B cell (primary cell): Measurements from ENCODE around the gene ZMAT2. TPM values are rescaled to one million over a fixed set of nuclear protein-coding genes. Genes with fewer than 3 reads are reported as not detected.

ENCODE experiments used
- ATAC-seq: fragments of 200-7000 bp; cut with Tn5 transposase; one replicate; pipeline ENCODE4 v1.10.0; 2021; ENCODE audit warnings: low read depth, mild to moderate bottlenecking, moderate number of reproducible peaks, moderate library complexity
- CTCF ChIA-PET: fragments of 350-600 bp; sonication (Branson Sonifier 250); formaldehyde crosslinking; loops from one replicate; lab custom pipeline; 2021; ENCODE audit warnings: antibody characterized with exemption, inconsistent platforms; lab: Charles Lee
- POLR2A ChIA-PET: fragments of 350-600 bp; sonication (Branson Sonifier 250); formaldehyde crosslinking; loops from one replicate; lab custom pipeline; 2021; ENCODE audit warnings: antibody characterized with exemption; lab: Charles Lee
- DNase-seq: peaks from one replicate; pipeline ENCODE4 v3.0.0; 2013
- H2AFZ ChIP-seq: 2 replicates; pipeline ENCODE4 v1.6.1; 2012; ENCODE audit warnings: mild to moderate bottlenecking, low read depth, low read length; ENCODE audit not compliant: insufficient read depth, poor library complexity, severe bottlenecking
- H3K27ac ChIP-seq, 2 donors: 1 replicate in 1 of 2; 2 replicates in 1 of 2; pipeline ENCODE4 v1.5.1; 2012 to 2013; ENCODE audit warnings: low read length in 2 of 2, mild to moderate bottlenecking in 2 of 2, moderate library complexity in 1 of 2
- H3K27me3 ChIP-seq, 4 experiments: fragments of 200-600 bp in 1 of 4; sonication (generic) in 1 of 4; replicated peaks in 1 of 4; 1 replicate in 2 of 4; 2 replicates in 2 of 4; pipeline versions ENCODE4 v1.6.1 to v1.7.0; 2013 to 2016; ENCODE audit warnings: low read length in 3 of 4, mild to moderate bottlenecking in 2 of 4, mixed read lengths in 1 of 4, moderate library complexity in 1 of 4; ENCODE audit not compliant: insufficient read depth in 4 of 4, control insufficient read depth in 3 of 4; ENCODE audit errors: control extremely low read depth in 1 of 4
- H3K36me3 ChIP-seq, 2 experiments: replicated peaks in 1 of 2; 1 replicate in 1 of 2; 2 replicates in 1 of 2; pipeline versions ENCODE4 v1.6.1 to v1.7.1; 2013; ENCODE audit warnings: low read length in 1 of 2; ENCODE audit not compliant: insufficient read depth in 2 of 2, control insufficient read depth in 1 of 2; ENCODE audit errors: control extremely low read depth in 1 of 2, extremely low read depth in 1 of 2
- H3K4me1 ChIP-seq, 2 donors: fragments of 200-600 bp in 1 of 2; sonication (generic) in 1 of 2; 1 replicate in 1 of 2; 2 replicates in 1 of 2; pipeline versions ENCODE4 v1.5.1 to v1.6.1; 2013 to 2017; ENCODE audit warnings: low read length in 2 of 2; ENCODE audit not compliant: control insufficient read depth in 2 of 2, insufficient read depth in 2 of 2
- H3K4me2 ChIP-seq: replicated peaks from 2 replicates; pipeline ENCODE3; 2012; ENCODE audit warnings: mild to moderate bottlenecking, low read depth, low read length; ENCODE audit not compliant: poor library complexity, severe bottlenecking
- H3K4me3 ChIP-seq, 5 experiments: fragments of 200-600 bp in 1 of 5; sonication (generic) in 1 of 5; 1 replicate in 3 of 5; 2 replicates in 2 of 5; pipeline versions ENCODE4 v1.5.1 to v1.7.0; 2011 to 2016; ENCODE audit warnings: low read length in 4 of 5, mild to moderate bottlenecking in 4 of 5, low read depth in 2 of 5, control low read depth in 1 of 5, moderate library complexity in 1 of 5; ENCODE audit not compliant: insufficient read depth in 1 of 5; ENCODE audit errors: control extremely low read depth in 1 of 5, extremely low read depth in 1 of 5
- H3K79me2 ChIP-seq: fragments of 200-600 bp; sonication (generic); one replicate; pipeline ENCODE4 v1.6.0; 2016; ENCODE audit warnings: low read length; ENCODE audit not compliant: control insufficient read depth, insufficient read depth
- H3K9ac ChIP-seq: fragments of 200-600 bp; sonication (generic); 2 replicates; pipeline ENCODE4 v1.6.1; 2017; ENCODE audit warnings: mild to moderate bottlenecking, low read length, moderate library complexity
- H3K9me3 ChIP-seq, 3 donors: one replicate each; pipeline versions ENCODE4 v1.6.1 to v1.7.1; 2013; ENCODE audit warnings: low read length in 2 of 3; ENCODE audit not compliant: control insufficient read depth in 2 of 3, insufficient read depth in 1 of 3; ENCODE audit errors: control extremely low read depth in 1 of 3
- H4K20me1 ChIP-seq: 2 replicates; pipeline ENCODE4 v1.6.0; 2012; ENCODE audit warnings: mild to moderate bottlenecking, low read length; ENCODE audit not compliant: insufficient read depth, control insufficient read depth, poor library complexity, severe bottlenecking
- H3K27ac Mint-ChIP-seq: one replicate; pipeline ENCODE4 v1.8.0; 2021; ENCODE audit warnings: mixed read lengths
- H3K27me3 Mint-ChIP-seq: one replicate; pipeline ENCODE4 v1.8.0; 2021; ENCODE audit warnings: mixed read lengths
- H3K4me1 Mint-ChIP-seq: one replicate; pipeline ENCODE4 v1.8.0; 2021; ENCODE audit warnings: mixed read lengths
- H3K4me3 Mint-ChIP-seq: one replicate; pipeline ENCODE4 v1.8.0; 2021; ENCODE audit warnings: mixed read lengths
- H3K9me3 Mint-ChIP-seq: one replicate; pipeline ENCODE4 v1.8.0; 2022; ENCODE audit warnings: mixed read lengths; ENCODE audit not compliant: insufficient read depth
- CTCF ChIP-seq: fragments of 200-600 bp; IDR thresholded peaks from one replicate; pipeline ENCODE4 v1.8.0; 2022; ENCODE audit warnings: antibody characterized with exemption, mild to moderate bottlenecking
- EZH2 ChIP-seq: IDR thresholded peaks from 2 replicates; pipeline ENCODE4 v1.6.1; 2012; ENCODE audit warnings: borderline replicate concordance, low read depth, mild to moderate bottlenecking, moderate library complexity, low read length; ENCODE audit not compliant: insufficient read depth, poor library complexity, severe bottlenecking
- WGBS: methylation state at CpG from one replicate; pipeline ENCODE4 v1.1.5; 2013; ENCODE audit warnings: missing lambda C conversion rate; ENCODE audit not compliant: insufficient coverage; 5-methylcytosine and 5-hydroxymethylcytosine counted together
- intact Hi-C: fragments of 100-400 bp; cut with micrococcal nuclease; formaldehyde crosslinking; loops from one replicate; pipeline ENCODE4 v1.10.0; 2022
- polyA plus RNA-seq: library from polyadenylated mRNA; depleted of rRNA; stranded (reverse); fragments of >200 nt; gene quantifications from 2 replicates; pipeline ENCODE4 v1.2.3, GENCODE V29; 2012
- total RNA-seq, 2 donors: library from RNA; stranded (reverse); fragments of 120-200 nt in 1 of 2; gene quantifications; 1 replicate in 1 of 2; 2 replicates in 1 of 2; pipeline versions ENCODE4 v1.2.3 to v1.2.4, GENCODE V29; 2013 to 2022

ZMAT2 gene
- total and polyA plus RNA-seq, 2 donors (not counting 1 experiment from before 2014, with no cell fraction given), result 11.2 to 55.8 TPM

- DNase-seq, result peak; percentile 87
- H3K9me3 Mint-ChIP-seq, result no peaks in the 10 kb centered on the region
- H3K9me3 ChIP-seq, result no peaks in the 10 kb centered on the region
- peak within 1 kb of the TSS; percentile 89 to 98 (median 97) for H3K4me3 ChIP-seq
- peak; percentile 97 for ATAC-seq
- H3K9ac ChIP-seq, result peak within 1 kb of the TSS; percentile 89
- H3K36me3 ChIP-seq, result peaks cover 14 to 33% of the 10 kb centered on the region in 2 experiments
- peak within 1 kb of the TSS; percentile 99 for H3K4me3 Mint-ChIP-seq
- peak within 1 kb of the TSS; percentile 68 to 81 for H3K27ac ChIP-seq
- H3K4me1 Mint-ChIP-seq, result peaks cover 30% of the 10 kb centered on the region
- H3K27me3 Mint-ChIP-seq, result no peaks in the 10 kb centered on the region
- TF ChIP-seq CTCF (no peak), EZH2 (no peak)
- WGBS, result under 1% methylated on average over 59 of the region's 61 CpGs
- ChIA-PET POLR2A (interaction anchor here (0.7 to 1.8 kb wide), 7 partner anchors 9 to 290 kb away, joined by 3 to 13 read pairs (median 4); partner anchors contain the start of genes ANKHD1, EIF4EBP3, IK and NDUFA2), CTCF (interaction anchor here (1.0 to 2.2 kb wide), 6 partner anchors 11 to 339 kb away, joined by 3 to 7 read pairs (median 4); partner anchors contain the start of genes EIF4EBP3, IK and NDUFA2)
- no peaks in the 10 kb centered on the region for H4K20me1 ChIP-seq
- intact Hi-C loops, result loop anchor here (1.0 to 5.0 kb wide), 8 partner anchors 9 to 1416 kb away; partner anchors contain the start of genes ANKHD1, APBB3, IK and NDFIP1
- H3K27me3 ChIP-seq, result no peaks in the 10 kb centered on the region
- peak within 1 kb of the TSS; percentile 94 for H3K27ac Mint-ChIP-seq
- peak within 1 kb of the TSS; percentile 99 for H2AFZ ChIP-seq
- peaks cover 58% of the 10 kb centered on the region for H3K79me2 ChIP-seq
- H3K4me1 ChIP-seq, result peaks cover 14% of the 10 kb centered on the region in 2 donors
- H3K4me2 ChIP-seq, result peak within 1 kb of the TSS; percentile 91
These were observed 9.0 kb upstream of the ZMAT2 start, which contains the start of the genes HARS1 and HARS2 for GRCh38 chr5:140690941-140691924. HARS1 (minus strand) TSS chr5:140691370; CDS start chr5:140691304, 66 bp downstream. HARS2 (plus strand) TSS chr5:140691455; CDS start chr5:140691649, 194 bp downstream.
